ENCODE results near the gene NT5C1A. TPM values are rescaled to one million over a fixed set of nuclear protein-coding genes. Genes with fewer than 3 reads are reported as not detected.

NT5C1A gene
- total RNA-seq, 1 donor from 2014 or later, result not detected

- Mint-ChIP-seq H3K4me1 (ENCODE audit: unreplicated experiment) (peaks cover 9% of the 10 kb centered on the region), H3K27me3 (peaks cover 90% of the 10 kb centered on the region), H3K4me3 (no peak overlapping the region), H3K9me3 (no peaks in the 10 kb centered on the region), H3K27ac (no peak overlapping the region), H3K36me3 (no peaks in the 10 kb centered on the region)
- no peak for DNase-seq (ENCODE audit: extremely low spot score, unreplicated experiment)
- TF ChIP-seq, protein P1, sequence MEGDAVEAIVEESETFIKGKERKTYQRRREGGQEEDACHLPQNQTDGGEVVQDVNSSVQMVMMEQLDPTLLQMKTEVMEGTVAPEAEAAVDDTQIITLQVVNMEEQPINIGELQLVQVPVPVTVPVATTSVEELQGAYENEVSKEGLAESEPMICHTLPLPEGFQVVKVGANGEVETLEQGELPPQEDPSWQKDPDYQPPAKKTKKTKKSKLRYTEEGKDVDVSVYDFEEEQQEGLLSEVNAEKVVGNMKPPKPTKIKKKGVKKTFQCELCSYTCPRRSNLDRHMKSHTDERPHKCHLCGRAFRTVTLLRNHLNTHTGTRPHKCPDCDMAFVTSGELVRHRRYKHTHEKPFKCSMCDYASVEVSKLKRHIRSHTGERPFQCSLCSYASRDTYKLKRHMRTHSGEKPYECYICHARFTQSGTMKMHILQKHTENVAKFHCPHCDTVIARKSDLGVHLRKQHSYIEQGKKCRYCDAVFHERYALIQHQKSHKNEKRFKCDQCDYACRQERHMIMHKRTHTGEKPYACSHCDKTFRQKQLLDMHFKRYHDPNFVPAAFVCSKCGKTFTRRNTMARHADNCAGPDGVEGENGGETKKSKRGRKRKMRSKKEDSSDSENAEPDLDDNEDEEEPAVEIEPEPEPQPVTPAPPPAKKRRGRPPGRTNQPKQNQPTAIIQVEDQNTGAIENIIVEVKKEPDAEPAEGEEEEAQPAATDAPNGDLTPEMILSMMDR (conservative IDR thresholded peaks at IDR 0.05), result no peak
These were observed 17.3 kb upstream of the NT5C1A start for GRCh38 chr1:39689214-39689613.

- Mint-ChIP-seq H3K4me3 (no peak overlapping the region), H3K9me3 (no peaks in the 10 kb centered on the region), H3K36me3 (no peaks in the 10 kb centered on the region), H3K27me3 (peaks cover 87% of the 10 kb centered on the region), H3K27ac (no peak overlapping the region), H3K4me1 (ENCODE audit: unreplicated experiment) (peaks cover 9% of the 10 kb centered on the region)
- TF ChIP-seq, protein P1 (conservative IDR thresholded peaks at IDR 0.05), result no peak
- DNase-seq (ENCODE audit: extremely low spot score, unreplicated experiment), result no peak
These were observed 16.8 kb upstream of the NT5C1A start for GRCh38 chr1:39688706-39689105.

DNA sequence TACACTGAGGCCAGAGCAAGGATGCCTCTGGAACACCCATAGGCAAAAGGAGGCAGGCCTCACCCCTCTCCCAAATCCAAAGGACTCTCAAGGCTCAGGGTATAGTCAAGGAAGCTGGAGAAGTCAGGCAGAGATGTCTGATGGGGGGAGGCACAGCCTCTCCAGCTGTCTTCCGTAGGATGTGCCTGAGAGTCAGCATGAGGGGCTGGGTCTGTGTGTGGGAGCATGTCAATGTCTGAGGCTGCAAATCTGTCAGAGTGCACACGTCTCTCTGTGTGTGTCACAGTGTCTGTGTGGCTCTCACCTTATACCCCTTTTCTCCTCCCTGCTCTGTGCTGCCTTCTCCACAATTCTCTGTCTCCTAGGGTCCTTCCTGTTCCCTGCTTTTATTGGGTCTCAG, 15.3 kb upstream of the NT5C1A start:
- no peak for DNase-seq (ENCODE audit: extremely low spot score, unreplicated experiment)
- Mint-ChIP-seq H3K4me3 (no peak overlapping the region), H3K27me3 (peaks cover 84% of the 10 kb centered on the region), H3K27ac (no peak overlapping the region), H3K4me1 (ENCODE audit: unreplicated experiment) (peaks cover 9% of the 10 kb centered on the region), H3K9me3 (no peaks in the 10 kb centered on the region), H3K36me3 (no peaks in the 10 kb centered on the region)
- TF ChIP-seq, protein P1 (conservative IDR thresholded peaks at IDR 0.05), result no peak

DNA sequence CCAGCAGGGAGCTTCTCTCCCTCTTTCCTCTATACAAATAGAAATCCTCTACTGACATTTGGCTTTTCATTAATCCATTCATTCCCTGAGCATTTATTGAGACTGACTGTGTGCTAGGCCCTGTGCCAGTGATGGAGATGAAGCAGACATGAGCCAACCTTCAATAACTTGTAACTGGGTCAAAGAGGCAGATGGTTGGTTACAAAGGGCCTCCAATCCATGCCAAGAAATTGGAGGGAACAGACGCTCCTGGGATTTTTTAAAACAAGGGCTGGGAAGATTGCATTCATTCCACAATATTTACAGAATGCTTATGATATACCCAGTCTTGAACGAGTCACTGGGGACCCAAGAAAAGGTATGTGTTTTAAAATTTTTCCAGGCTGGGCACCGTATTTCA, 13.2 kb upstream of the NT5C1A start:
- TF ChIP-seq, protein P1 (conservative IDR thresholded peaks at IDR 0.05), result no peak
- Mint-ChIP-seq H3K27me3 (peaks cover 87% of the 10 kb centered on the region), H3K36me3 (no peaks in the 10 kb centered on the region), H3K4me1 (ENCODE audit: unreplicated experiment) (peaks cover 6% of the 10 kb centered on the region), H3K27ac (no peak overlapping the region), H3K4me3 (no peak overlapping the region), H3K9me3 (no peaks in the 10 kb centered on the region)
- DNase-seq (ENCODE audit: extremely low spot score, unreplicated experiment), result no peak

- no peak overlapping the region for H3K27ac Mint-ChIP-seq
- peaks cover 87% of the 10 kb centered on the region for H3K27me3 Mint-ChIP-seq
- no peak overlapping the region for H3K4me3 Mint-ChIP-seq
- TF ChIP-seq, protein P1 (conservative IDR thresholded peaks at IDR 0.05), result no peak
- no peaks in the 10 kb centered on the region for H3K9me3 Mint-ChIP-seq
- no peak for DNase-seq (ENCODE audit: extremely low spot score, unreplicated experiment)
- no peaks in the 10 kb centered on the region for H3K36me3 Mint-ChIP-seq
- peaks cover 5% of the 10 kb centered on the region for H3K4me1 Mint-ChIP-seq (ENCODE audit: unreplicated experiment)
These were observed 12.4 kb upstream of the NT5C1A start for GRCh38 chr1:39684313-39684664.
